ENCODE data around the gene TENM4. TPM values are rescaled to one million over a fixed set of nuclear protein-coding genes. Genes with fewer than 3 reads are reported as not detected.

The TENM4 gene
- total RNA-seq, 1 donor from 2014 or later = 43.2 TPM

DNA sequence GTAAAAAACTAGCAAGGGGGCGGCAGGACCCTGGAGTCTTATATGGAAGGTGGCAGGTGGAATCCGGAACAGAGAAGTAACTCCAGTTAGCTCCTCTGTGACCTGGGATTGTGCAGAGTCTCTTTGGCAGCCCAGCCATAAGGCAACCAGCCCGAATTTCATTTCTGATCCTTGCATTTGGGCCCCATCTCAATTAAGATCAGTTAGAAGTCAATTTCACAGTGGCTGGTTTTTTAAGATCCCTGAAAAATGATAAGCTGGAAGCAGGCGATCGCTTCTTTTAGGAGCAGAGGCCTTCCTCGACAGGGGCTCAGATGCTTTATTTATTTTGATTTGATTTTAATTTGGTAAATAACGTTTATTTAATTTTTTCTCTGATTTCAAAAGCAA is 199.0 kb downstream of the TENM4 start:
- Mint-ChIP-seq H3K27ac (ENCODE audit: unreplicated experiment) (peak overlapping the region; percentile 31), H3K4me1 (peaks cover 58% of the 10 kb centered on the region), H3K36me3 (ENCODE audit: low read depth) (no peaks in the 10 kb centered on the region), H3K27me3 (ENCODE audit: low read depth) (peaks cover 5% of the 10 kb centered on the region), H3K4me3 (no peak overlapping the region), H3K9me3 (no peaks in the 10 kb centered on the region)
- TF ChIP-seq, protein P1, sequence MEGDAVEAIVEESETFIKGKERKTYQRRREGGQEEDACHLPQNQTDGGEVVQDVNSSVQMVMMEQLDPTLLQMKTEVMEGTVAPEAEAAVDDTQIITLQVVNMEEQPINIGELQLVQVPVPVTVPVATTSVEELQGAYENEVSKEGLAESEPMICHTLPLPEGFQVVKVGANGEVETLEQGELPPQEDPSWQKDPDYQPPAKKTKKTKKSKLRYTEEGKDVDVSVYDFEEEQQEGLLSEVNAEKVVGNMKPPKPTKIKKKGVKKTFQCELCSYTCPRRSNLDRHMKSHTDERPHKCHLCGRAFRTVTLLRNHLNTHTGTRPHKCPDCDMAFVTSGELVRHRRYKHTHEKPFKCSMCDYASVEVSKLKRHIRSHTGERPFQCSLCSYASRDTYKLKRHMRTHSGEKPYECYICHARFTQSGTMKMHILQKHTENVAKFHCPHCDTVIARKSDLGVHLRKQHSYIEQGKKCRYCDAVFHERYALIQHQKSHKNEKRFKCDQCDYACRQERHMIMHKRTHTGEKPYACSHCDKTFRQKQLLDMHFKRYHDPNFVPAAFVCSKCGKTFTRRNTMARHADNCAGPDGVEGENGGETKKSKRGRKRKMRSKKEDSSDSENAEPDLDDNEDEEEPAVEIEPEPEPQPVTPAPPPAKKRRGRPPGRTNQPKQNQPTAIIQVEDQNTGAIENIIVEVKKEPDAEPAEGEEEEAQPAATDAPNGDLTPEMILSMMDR (conservative IDR thresholded peaks at IDR 0.05) = no peak
- DNase-seq (ENCODE audit: low read depth, low spot score) = no peak

DNA sequence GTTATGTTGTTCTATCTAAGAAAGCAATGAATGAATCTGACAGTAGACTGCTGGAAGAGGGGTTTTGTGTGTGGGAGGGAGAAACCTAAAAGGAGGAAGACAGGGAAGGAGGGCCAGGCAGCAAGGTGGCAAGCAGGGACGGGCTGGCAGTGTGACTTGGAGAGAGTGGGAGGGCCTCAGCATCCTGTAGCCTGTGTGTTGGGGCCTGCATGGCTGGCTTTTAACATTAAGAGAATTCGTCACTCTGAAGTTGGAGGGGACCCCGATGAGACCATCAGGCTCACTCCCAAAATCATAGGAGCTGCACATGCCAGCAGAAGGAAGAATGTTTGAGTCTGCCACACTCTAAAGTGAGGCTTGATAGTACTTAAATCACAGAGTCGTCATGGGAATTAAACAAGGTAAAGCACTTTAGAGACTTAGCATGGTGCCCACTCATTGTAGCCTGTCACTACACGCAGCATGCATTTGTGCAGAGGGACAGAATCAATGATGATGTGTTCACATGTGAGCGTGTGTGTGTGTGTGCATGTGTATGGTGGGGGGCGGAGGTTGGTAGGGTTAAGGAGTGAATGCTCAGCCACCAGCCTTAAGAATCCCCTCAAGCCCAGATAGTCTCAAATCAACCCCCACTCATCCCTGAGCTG is 199.5 kb downstream of the TENM4 start:
- Mint-ChIP-seq H3K27ac (ENCODE audit: unreplicated experiment) (peak overlapping the region; percentile 83), H3K36me3 (ENCODE audit: low read depth) (no peaks in the 10 kb centered on the region), H3K9me3 (no peaks in the 10 kb centered on the region), H3K4me1 (peaks cover 63% of the 10 kb centered on the region), H3K27me3 (ENCODE audit: low read depth) (peaks cover 5% of the 10 kb centered on the region), H3K4me3 (peak overlapping the region; percentile 4)
- DNase-seq (ENCODE audit: low read depth, low spot score) = no peak
- TF ChIP-seq, protein P1 (conservative IDR thresholded peaks at IDR 0.05) = no peak

DNA sequence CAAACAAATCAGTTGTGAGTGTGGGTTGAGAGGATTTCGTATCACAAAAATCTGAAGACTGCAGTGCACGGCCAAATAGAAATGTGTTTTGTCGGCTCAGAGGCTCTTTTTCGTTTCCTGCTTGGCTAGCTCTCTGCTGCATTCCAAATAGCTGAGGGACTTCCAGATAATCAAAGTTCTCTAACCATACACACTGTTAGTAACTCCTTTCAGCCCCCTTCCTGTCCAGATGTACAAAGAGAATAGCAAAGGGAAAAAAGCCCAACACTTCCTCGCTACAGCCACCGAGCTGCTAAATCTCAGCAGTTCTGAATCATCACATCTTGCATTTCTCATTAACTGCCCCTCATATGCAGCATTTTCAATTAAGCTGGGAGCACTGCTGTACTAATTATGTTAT is 203.1 kb downstream of the TENM4 start:
- Mint-ChIP-seq H3K27ac (ENCODE audit: unreplicated experiment) (no peak overlapping the region), H3K27me3 (ENCODE audit: low read depth) (peaks cover 8% of the 10 kb centered on the region), H3K4me3 (no peak overlapping the region), H3K4me1 (peaks cover 62% of the 10 kb centered on the region), H3K36me3 (ENCODE audit: low read depth) (peaks cover 4% of the 10 kb centered on the region), H3K9me3 (no peaks in the 10 kb centered on the region)
- TF ChIP-seq, protein P1 (conservative IDR thresholded peaks at IDR 0.05) = no peak
- no peak for DNase-seq (ENCODE audit: low read depth, low spot score)

DNA sequence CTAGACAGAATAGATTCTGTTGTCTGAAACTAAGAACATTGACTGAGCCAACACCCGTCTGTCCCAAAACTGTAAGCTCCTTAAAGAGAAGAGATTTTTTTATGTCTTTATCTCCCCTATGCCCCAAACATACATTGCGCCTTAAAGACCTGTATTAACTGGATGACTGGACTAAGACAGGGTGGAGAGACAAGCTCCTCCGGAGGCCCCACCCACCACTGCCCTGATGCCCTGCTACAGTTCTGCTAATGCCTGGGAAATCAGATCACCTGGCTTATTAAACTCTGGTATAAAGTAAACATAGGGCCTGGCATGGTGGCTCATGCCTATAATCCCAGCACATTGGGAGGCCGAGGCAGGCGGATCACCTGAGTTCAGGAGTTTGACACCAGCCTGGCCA is 203.7 kb downstream of the TENM4 start:
- H3K9me3 Mint-ChIP-seq = no peaks in the 10 kb centered on the region
- no peak overlapping the region for H3K27ac Mint-ChIP-seq (ENCODE audit: unreplicated experiment)
- peaks cover 58% of the 10 kb centered on the region for H3K4me1 Mint-ChIP-seq

DNA sequence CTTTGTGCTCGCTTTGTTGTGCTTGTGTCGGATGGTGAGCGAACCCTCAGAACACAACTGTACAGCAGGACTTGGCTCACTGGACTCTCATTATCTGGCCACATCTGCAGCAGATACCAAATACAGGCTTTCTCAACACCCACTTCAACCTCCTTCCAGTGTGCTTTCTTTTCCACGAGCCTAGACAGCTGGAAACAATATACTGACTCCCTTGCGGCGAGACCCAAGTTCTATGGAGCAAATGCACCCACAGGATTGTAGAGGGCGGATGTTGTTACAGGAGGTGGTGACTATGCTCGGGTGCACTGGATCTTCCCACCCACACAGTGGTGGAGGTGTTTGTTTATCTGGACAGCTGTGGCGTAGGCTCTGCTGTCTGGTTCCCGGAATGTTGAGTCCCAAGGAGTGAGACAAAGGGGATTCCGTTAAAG is 204.3 kb downstream of the TENM4 start:
- Mint-ChIP-seq H3K27ac (ENCODE audit: unreplicated experiment) (no peak overlapping the region), H3K27me3 (ENCODE audit: low read depth) (peaks cover 8% of the 10 kb centered on the region), H3K36me3 (ENCODE audit: low read depth) (peaks cover 4% of the 10 kb centered on the region), H3K4me1 (peaks cover 55% of the 10 kb centered on the region), H3K4me3 (no peak overlapping the region), H3K9me3 (no peaks in the 10 kb centered on the region)
- TF ChIP-seq, protein P1 (conservative IDR thresholded peaks at IDR 0.05) = no peak
- DNase-seq (ENCODE audit: low read depth, low spot score) = no peak

More for the DNA sequence above, 203.7 kb downstream of the TENM4 start:
- DNase-seq (ENCODE audit: low read depth, low spot score) = no peak
- Mint-ChIP-seq H3K36me3 (ENCODE audit: low read depth) (peaks cover 4% of the 10 kb centered on the region), H3K4me3 (no peak overlapping the region), H3K27me3 (ENCODE audit: low read depth) (peaks cover 8% of the 10 kb centered on the region)
- TF ChIP-seq, protein P1 (conservative IDR thresholded peaks at IDR 0.05) = no peak
